Germinal center (tissue), 1 donor: ENCODE data around the gene NLGN4Y.
A peak's percentile ranks its signal among the peaks of the same experiment; 100 is the strongest.

Experiments
- DNase-seq: peaks from one replicate; pipeline ENCODE4 v3.0.0; 2012; ENCODE audit warnings: mixed read lengths, low spot score

NLGN4Y gene

GRCh38 chrY:14524272-14525231, at the start of gene NLGN4Y:
TSS of gene NLGN4Y (plus strand) at chrY:14524529. CDS start at chrY:14622120, 97,591 bp downstream.
- peak; percentile 35 for DNase-seq

- no peak for DNase-seq
Observed at GRCh38 chrY:14485935-14486334, 38.4 kb upstream of the NLGN4Y start.

- no peak for DNase-seq
Observed at GRCh38 chrY:14490226-14490625, 34.1 kb upstream of the NLGN4Y start.

GRCh38 chrY:14498071-14498470, 26.3 kb upstream of the NLGN4Y start:
- DNase-seq: no peak

- DNase-seq: no peak
Observed at GRCh38 chrY:14504592-14504991, 19.7 kb upstream of the NLGN4Y start.

GRCh38 chrY:14522379-14522950, 1.9 kb upstream of the NLGN4Y start:
- no peak for DNase-seq

GRCh38 chrY:14523491-14524271, 648 bp upstream of the NLGN4Y start:
- no peak for DNase-seq

- DNase-seq: no peak
Observed at GRCh38 chrY:14525315-14525714, 986 bp downstream of the NLGN4Y start.

GRCh38 chrY:14528361-14528760, 4.0 kb downstream of the NLGN4Y start:
- DNase-seq: no peak

GRCh38 chrY:14536703-14537102, 12.4 kb downstream of the NLGN4Y start:
- no peak for DNase-seq

GRCh38 chrY:14543506-14543905, 19.2 kb downstream of the NLGN4Y start:
- no peak for DNase-seq

GRCh38 chrY:14581294-14581693, 57.0 kb downstream of the NLGN4Y start:
- DNase-seq: no peak

- no peak for DNase-seq
Observed at GRCh38 chrY:14586725-14587124, 62.4 kb downstream of the NLGN4Y start.

- DNase-seq: no peak
Observed at GRCh38 chrY:14601372-14601771, 77.0 kb downstream of the NLGN4Y start.

GRCh38 chrY:14617625-14618024, 93.3 kb downstream of the NLGN4Y start:
- DNase-seq: no peak

- no peak for DNase-seq
Observed at GRCh38 chrY:14618513-14618912, 94.2 kb downstream of the NLGN4Y start.

- DNase-seq: no peak
Observed at GRCh38 chrY:14628208-14628607, 103.9 kb downstream of the NLGN4Y start.

- no peak for DNase-seq
Observed at GRCh38 chrY:14631676-14632075, 107.3 kb downstream of the NLGN4Y start.

GRCh38 chrY:14633718-14634117, 109.4 kb downstream of the NLGN4Y start:
- DNase-seq: no peak

GRCh38 chrY:14634954-14635353, 110.6 kb downstream of the NLGN4Y start:
- no peak for DNase-seq

- no peak for DNase-seq
Observed at GRCh38 chrY:14637551-14637950, 113.2 kb downstream of the NLGN4Y start.

GRCh38 chrY:14641853-14642252, 117.5 kb downstream of the NLGN4Y start:
- no peak for DNase-seq
